ENCODE results near the gene DHX58.

The DHX58 gene

GRCh38 chr17:42081516-42082129, 30.9 kb downstream of the DHX58 start:
- no peak for DNase-seq

DNA sequence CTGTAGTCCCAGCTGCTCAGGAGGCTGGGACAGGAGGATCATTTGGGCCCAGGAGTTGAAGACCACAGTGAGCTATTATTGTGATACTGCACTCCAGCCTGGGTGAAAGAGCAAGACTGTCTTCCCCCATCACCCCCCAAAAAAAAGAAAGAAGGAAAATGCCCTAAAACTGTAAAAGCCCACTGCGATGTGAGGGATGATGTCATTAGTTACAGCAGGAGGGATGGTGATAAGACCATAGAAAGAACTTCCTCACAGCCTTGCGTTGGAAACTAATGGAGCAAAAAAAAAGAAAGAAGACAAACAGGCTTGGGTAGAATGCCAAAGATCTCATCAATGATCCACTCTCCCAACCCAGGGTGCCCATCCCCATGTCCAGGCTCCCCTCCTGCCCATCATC, 33.0 kb downstream of the DHX58 start:
- no peak for DNase-seq

- no peak for DNase-seq
Measured at GRCh38 chr17:42078396-42079043, 34.0 kb downstream of the DHX58 start.

DNA sequence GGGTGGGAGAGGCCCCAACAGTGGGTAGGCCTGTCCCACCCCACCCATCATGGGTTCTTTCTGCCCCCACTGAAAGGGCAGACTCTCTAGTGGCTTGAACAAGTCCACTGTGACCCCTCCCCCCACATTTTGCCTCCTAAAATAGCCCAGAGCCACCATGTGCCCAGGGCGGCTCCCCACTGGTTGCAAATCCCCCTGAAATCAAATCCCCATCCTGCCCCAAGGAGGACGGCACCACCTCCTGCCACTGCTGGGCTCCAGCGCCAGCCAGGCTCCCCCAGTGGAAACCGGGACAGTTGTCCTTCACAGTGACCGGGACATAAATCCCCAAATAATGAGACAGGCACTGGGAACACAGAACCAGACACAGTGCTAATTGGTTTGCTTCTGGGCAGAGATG, 34.8 kb downstream of the DHX58 start:
- no peak for DNase-seq

GRCh38 chr17:42076797-42077559, 35.5 kb downstream of the DHX58 start:
- DNase-seq, result no peak

DNA sequence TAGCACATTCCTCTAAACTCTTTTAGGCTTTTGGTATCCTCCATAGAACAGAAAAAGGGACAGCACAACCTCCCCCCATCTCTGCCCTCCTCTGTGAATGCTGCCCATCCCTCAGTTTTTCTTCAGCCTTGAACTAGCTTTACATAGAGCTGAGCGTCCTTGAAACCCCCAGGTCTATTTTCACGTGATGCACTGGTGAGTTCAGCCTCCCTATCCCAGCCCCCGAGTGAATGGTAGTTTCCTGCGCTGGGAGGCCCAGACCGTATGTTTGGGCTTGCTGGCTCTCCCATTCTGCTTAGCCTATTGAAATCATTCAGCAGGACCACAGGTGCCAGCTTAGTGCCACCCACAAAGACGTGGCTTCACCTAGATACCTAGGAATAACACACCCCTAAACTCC, 36.7 kb downstream of the DHX58 start:
- DNase-seq, result no peak

GRCh38 chr17:42072323-42073187, 40.0 kb downstream of the DHX58 start:
- no peak for DNase-seq

DNA sequence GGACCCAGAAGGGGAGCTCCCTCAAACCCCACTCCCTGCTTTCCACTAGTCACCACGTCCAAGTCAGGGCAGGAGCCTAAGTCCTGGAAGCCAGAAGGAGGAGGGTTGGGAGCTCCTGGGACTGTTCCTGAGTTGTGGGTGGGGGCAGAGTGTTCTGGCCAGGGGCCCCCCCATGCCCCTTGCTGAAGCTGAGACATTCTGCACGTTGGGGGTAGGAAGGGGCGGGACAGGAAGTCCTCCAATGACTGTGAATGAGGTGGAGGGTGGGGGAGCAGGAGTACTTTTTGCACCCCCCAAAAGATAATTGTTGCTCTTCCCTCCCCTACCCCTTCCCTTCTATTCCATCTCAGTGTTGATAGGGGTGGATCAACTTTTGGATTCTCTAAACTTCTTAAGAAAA, 40.7 kb downstream of the DHX58 start:
- no peak for DNase-seq

DNA sequence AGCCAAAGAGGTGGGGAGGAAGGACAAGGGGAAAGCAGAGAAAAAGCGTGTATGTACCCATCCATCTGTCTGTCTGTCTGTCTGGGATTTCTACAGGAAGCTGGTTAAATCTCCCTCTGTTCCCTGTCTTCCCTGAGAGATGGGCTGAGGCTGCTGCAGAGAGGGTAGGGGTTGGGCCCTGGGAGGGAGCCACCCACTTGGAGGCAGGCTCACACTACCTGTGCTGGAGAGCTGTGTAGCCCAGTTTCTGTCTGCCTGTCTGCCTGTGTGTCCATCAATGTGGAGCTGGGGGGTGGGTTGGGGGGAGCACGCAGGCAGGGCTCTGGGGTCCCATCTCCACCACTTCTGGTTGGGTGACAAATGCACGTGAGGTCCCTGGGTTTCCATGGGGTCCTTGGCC, 43.5 kb downstream of the DHX58 start:
- no peak for DNase-seq

DNA sequence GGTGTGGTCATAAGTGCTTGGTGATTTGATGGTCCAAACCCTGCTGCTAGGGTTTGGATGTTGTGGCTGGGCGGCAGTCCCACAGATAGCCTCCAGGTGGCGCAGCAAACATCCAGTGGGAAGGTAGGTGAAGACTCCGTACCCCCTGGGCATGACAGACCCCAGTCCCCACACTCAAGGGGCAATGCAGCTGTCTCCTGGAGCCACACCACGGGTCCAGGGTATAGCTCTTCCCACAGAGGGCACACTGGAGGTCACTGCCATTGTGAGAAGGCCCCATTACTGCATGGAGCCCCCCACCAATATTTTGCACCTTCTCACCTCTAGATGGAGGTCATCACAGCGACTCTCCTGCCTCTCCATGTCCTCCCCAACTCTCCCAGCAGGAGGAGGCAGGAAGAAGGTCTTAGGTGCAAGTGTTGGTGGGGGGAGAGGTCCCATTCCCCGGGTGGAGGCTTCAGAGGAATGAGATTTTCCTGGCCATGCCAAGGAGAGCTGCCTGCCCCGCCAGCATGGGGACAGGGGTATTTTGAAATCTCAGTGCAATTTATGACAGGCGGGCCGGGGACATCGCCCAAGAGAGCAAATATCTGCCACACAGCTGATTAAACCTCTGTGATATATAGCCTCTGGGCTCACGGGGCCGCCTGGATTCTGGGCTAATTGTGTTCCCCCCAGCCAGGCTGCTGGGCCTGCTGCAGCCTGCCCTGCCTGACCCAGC, 45.0 kb downstream of the DHX58 start:
- DNase-seq, result peak; percentile 75

DNA sequence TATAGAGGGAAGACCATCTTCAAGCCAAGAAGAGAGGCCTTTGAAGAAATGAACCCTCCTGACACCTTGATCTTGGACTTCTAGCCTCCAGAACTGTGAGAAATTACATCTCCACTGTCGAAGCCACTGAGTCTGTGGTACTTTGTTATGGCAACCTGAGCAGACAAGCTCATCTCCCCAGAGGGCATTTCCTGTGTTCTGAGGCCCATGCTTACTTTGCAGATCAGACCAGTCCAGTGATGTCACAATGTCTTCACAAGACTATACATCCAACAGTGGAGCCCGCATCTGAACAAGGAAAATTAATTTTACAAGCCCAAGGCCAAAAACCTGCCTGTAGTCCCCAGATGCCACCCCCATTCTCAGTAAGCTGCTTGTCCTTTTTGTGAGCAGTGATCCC, 47.3 kb downstream of the DHX58 start:
- DNase-seq, result no peak

GRCh38 chr17:42062681-42063080, 49.8 kb downstream of the DHX58 start:
- DNase-seq, result no peak

DNA sequence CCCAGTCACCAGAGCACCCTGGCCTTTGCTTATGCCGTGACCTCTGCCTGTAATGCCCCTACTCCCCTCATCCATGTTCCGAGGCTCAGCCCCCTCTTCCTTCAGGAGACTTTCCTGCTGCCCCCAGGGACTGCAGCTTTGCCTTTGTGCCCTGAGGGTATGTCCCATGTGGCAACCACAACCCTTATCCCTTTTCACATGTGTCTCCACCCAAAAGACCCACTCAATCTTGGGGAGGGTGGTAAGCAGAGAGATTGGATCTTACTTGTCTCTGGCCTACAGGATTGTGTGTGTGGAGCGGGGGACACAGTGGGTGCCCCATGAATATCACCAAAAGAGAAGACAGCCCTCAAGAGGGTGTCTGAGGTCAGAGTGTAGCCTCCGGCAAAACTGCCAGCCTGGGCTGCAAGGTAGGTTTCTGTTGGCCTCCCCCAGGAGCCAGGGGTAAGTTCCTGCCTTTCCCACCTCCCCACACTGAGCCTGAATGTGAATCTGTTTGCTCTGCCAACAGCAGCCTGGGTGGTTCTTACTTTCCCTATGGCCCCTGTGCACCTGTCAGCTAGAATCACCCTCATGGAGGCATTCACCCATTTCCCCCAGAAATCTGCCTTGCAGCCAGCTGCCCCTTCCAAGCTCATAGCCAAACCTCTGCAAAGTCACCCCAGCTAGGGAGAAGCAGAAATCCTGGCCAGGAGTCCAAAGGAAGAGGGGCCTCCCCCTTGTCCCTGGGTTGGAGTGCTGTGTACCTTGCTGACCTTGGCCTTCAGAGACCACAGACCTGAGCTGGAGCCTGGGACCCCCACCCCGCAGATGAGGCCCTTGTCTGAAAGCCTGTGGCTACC, 50.6 kb downstream of the DHX58 start:
- DNase-seq, result no peak

DNA sequence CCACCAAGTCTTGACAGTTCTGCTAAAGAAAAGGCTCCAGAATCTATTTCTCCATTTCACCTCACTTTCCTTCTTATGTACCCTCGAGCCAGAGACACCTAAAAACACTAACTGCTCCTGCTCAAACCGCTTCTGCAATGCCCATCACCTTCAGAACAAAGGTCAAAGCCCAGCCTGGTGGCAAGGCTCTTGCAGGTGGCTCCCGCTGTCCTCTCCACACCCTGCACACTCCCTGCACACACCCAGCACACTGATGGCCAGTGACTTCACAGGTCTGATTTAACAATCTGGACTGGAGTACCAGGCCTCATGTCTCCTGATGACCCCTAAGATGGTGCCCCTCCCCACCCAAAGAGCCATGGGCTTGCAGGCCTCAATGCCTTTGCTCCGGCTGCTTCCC, 52.3 kb downstream of the DHX58 start:
- no peak for DNase-seq

DNA sequence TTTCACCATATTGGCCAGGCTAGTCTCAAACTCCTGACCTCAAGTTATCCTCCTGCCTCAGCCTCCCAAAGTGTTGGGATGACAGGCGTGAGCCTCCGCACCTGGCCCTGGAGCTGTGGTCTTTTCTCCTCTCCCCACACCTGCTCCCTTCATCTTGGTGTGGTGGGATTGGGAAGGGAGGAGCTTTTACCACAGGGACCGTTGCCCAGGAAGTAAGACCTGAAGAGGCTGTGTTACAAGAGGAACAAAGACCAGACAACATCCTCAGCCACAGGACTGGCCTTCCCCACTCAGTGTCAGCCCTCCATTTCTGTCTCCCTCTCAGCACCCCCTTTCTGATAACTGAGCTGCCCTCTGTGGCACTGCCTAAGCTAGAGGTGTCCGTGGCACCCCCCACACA, 52.7 kb downstream of the DHX58 start:
- no peak for DNase-seq

DNA sequence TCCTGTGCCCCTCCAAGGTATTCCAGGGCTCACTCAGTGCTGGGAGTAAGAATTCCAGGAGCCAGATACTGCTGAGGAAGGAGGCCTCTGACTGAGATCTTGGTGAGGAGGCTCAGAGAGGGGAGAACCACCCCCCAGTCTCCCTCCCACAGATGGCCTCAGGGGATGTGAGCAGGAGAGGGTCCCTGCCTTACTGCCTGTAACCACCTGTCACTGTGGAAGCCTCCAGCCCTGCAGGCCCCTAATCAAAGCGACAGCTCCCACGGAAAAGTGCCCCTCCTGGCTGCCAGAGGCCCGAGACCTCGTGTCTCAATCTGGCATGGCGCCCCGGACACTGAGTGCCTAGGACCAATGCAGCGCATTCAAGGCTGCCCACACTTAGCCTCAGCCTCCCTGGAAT, 54.5 kb downstream of the DHX58 start:
- no peak for DNase-seq

- no peak for DNase-seq
Measured at GRCh38 chr17:42056635-42057034, 55.9 kb downstream of the DHX58 start.

DNA sequence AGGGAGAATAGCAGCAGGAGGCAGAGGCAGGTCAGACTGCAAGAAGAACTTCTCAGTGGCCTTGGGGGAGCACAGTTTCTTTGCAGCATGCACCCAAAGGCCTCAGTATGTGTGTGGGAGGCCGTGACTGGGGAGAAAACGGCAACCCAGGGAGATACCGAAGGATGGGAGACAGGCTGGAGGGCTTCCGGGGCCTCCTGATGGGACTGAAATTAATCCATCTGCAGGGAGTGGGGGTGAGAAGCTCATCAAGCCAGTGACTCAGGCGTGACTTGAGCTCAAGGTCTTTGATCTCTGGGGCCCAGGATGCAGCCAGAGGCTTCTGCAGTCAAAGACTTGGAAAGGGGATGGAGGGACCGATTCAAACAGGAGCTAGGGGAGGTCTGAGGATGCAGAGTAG, 57.0 kb downstream of the DHX58 start:
- no peak for DNase-seq

- DNase-seq, result no peak
Measured at GRCh38 chr17:42055027-42055426, 57.5 kb downstream of the DHX58 start.

DNA sequence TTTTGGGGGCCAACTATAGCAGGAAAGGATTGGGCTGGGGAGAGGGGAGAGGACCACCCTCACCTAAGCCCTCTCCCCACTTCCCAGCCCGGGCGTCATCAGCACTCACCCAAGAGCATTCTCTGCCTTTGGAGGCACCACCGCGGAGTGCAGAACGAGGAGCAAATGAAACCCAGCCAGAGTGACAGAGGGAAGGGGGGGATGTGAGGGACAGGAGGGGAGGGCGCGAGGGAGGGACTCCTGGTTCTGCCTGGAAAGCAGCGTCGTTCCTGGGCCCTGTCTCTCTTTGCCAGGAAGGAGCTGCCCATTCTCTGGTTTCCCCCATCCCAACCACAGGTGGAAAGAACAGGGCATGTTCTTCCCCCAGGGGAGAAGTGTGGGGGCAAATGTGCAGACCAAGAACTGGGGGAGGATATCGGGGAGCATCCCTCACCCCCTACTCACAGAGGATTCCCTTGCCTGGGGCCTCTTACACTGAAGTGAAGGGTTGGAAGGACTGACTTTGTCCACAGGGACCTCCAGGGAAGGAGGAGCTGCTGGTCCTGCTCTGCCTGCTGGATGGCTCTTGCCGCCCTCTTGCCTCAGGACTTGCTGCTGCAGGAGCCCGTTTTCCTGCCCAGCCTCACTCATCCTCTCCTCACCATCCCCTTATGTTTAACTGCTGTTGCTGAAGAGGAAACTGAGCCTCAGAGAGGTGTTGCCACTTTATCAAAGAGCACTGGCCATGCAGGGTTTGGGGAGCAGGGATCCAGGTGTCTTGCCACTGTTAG, 58.6 kb downstream of the DHX58 start:
- no peak for DNase-seq

- DNase-seq, result no peak
Measured at GRCh38 chr17:42052346-42052877, 60.1 kb downstream of the DHX58 start.
